ENCODE data around the gene KIF19. TPM values are rescaled to one million over a fixed set of nuclear protein-coding genes. Genes with fewer than 3 reads are reported as not detected.

Gene KIF19
- polyA plus RNA-seq, 1 donor (not counting 4 experiments of a cell fraction or from before 2014, with no cell fraction given), result not detected

- DNase-seq (ENCODE audit: low read depth, low spot score) (no peak), FAIRE-seq (no peak)
- Histone ChIP-seq H3K4me3 (ENCODE audit: control insufficient read depth in 2 of 3, extremely low read depth in 1 of 3, insufficient read depth in 2 of 3, low read depth in 1 of 3, low read length in 3 of 3) (no peak overlapping the region), H4K20me1 (ENCODE audit: control insufficient read depth, extremely low read depth, insufficient read depth, low read length) (no peaks in the 10 kb centered on the region), H3K36me3 (ENCODE audit: control insufficient read depth in 2 of 2, extremely low read depth in 1 of 2, insufficient read depth in 2 of 2, low read length in 2 of 2) (no peaks in the 10 kb centered on the region), H3K9ac (ENCODE audit: control insufficient read depth, extremely low read depth, insufficient read depth, low read length) (no peak overlapping the region), H3K79me2 (ENCODE audit: control insufficient read depth, insufficient read depth, low read length) (no peaks in the 10 kb centered on the region), H3K27me3 (ENCODE audit: control insufficient read depth, extremely low read depth, insufficient read depth, low read length) (no peaks in the 10 kb centered on the region), H3K9me1 (ENCODE audit: control insufficient read depth, extremely low read depth, insufficient read depth, low read length) (no peaks in the 10 kb centered on the region), H3K9me3 (ENCODE audit: control insufficient read depth, low read depth, low read length) (no peaks in the 10 kb centered on the region), H3K4me2 (ENCODE audit: control insufficient read depth, extremely low read depth, insufficient read depth, low read depth, low read length) (peak overlapping the region; percentile 14), H3K4me1 (ENCODE audit: control insufficient read depth, extremely low read depth, insufficient read depth, low read length) (peaks cover 6% of the 10 kb centered on the region), H2AFZ (ENCODE audit: control insufficient read depth, low read length) (no peak overlapping the region), H3K27ac (ENCODE audit: control insufficient read depth, insufficient read depth, low read length) (peak overlapping the region; percentile 19)
- no peak for TF ChIP-seq CTCF (optimal IDR thresholded peaks at IDR 0.05 in 1 of 3, IDR thresholded peaks at IDR 0.05 in 1 of 3, conservative IDR thresholded peaks at IDR 0.05 in 1 of 3; ENCODE audit: extremely low read depth in 1 of 3, insufficient read depth in 2 of 3, low read length in 3 of 3)
- no peak for TF ChIP-seq EZH2 (IDR thresholded peaks at IDR 0.05; ENCODE audit: low read length)
- dilution Hi-C loops (cut with MboI; ENCODE audit: extremely low pct_ligation_motif_present, low sequenced_read_pairs), result no loop called here
Observed at GRCh38 chr17:74283371-74283673, 42.7 kb upstream of the KIF19 start.

- no peak for FAIRE-seq
- no peaks in the 10 kb centered on the region for H3K79me2 ChIP-seq (ENCODE audit: control insufficient read depth, insufficient read depth, low read length)
- no peak for TF ChIP-seq EZH2 (IDR thresholded peaks at IDR 0.05; ENCODE audit: low read length)
Observed at GRCh38 chr17:74287031-74287602, 38.9 kb upstream of the KIF19 start.

GRCh38 chr17:74288785-74289184 is 37.2 kb upstream of the KIF19 start:
- Histone ChIP-seq H3K4me2 (ENCODE audit: control insufficient read depth, extremely low read depth, insufficient read depth, low read depth, low read length) (no peak overlapping the region), H3K9me1 (ENCODE audit: control insufficient read depth, extremely low read depth, insufficient read depth, low read length) (no peaks in the 10 kb centered on the region), H3K9me3 (ENCODE audit: control insufficient read depth, low read depth, low read length) (no peaks in the 10 kb centered on the region), H3K27me3 (ENCODE audit: control insufficient read depth, extremely low read depth, insufficient read depth, low read length) (no peaks in the 10 kb centered on the region), H2AFZ (ENCODE audit: control insufficient read depth, low read length) (no peak overlapping the region), H3K79me2 (ENCODE audit: control insufficient read depth, insufficient read depth, low read length) (no peaks in the 10 kb centered on the region), H3K36me3 (ENCODE audit: control insufficient read depth in 2 of 2, extremely low read depth in 1 of 2, insufficient read depth in 2 of 2, low read length in 2 of 2) (no peaks in the 10 kb centered on the region), H3K4me3 (ENCODE audit: control insufficient read depth in 2 of 3, extremely low read depth in 1 of 3, insufficient read depth in 2 of 3, low read depth in 1 of 3, low read length in 3 of 3) (no peak overlapping the region), H3K27ac (ENCODE audit: control insufficient read depth, insufficient read depth, low read length) (no peak overlapping the region), H4K20me1 (ENCODE audit: control insufficient read depth, extremely low read depth, insufficient read depth, low read length) (no peaks in the 10 kb centered on the region), H3K9ac (ENCODE audit: control insufficient read depth, extremely low read depth, insufficient read depth, low read length) (no peak overlapping the region), H3K4me1 (ENCODE audit: control insufficient read depth, extremely low read depth, insufficient read depth, low read length) (peaks cover 13% of the 10 kb centered on the region)
- DNase-seq (ENCODE audit: low read depth, low spot score), result no peak
- FAIRE-seq, result no peak
- TF ChIP-seq CTCF (optimal IDR thresholded peaks at IDR 0.05 in 1 of 3, IDR thresholded peaks at IDR 0.05 in 1 of 3, conservative IDR thresholded peaks at IDR 0.05 in 1 of 3; ENCODE audit: extremely low read depth in 1 of 3, insufficient read depth in 2 of 3, low read length in 3 of 3) (no peak), EZH2 (IDR thresholded peaks at IDR 0.05; ENCODE audit: low read length) (no peak)
- dilution Hi-C loops (cut with MboI; ENCODE audit: extremely low pct_ligation_motif_present, low sequenced_read_pairs), result no loop called here

More at GRCh38 chr17:74287031-74287602, 38.9 kb upstream of the KIF19 start:
- H3K4me3 ChIP-seq (ENCODE audit: control insufficient read depth in 2 of 3, extremely low read depth in 1 of 3, insufficient read depth in 2 of 3, low read depth in 1 of 3, low read length in 3 of 3), result no peak overlapping the region
- H4K20me1 ChIP-seq (ENCODE audit: control insufficient read depth, extremely low read depth, insufficient read depth, low read length), result no peaks in the 10 kb centered on the region
- no peak overlapping the region for H3K27ac ChIP-seq (ENCODE audit: control insufficient read depth, insufficient read depth, low read length)
- dilution Hi-C loops (cut with MboI; ENCODE audit: extremely low pct_ligation_motif_present, low sequenced_read_pairs), result no loop called here
- no peaks in the 10 kb centered on the region for H3K36me3 ChIP-seq (ENCODE audit: control insufficient read depth in 2 of 2, extremely low read depth in 1 of 2, insufficient read depth in 2 of 2, low read length in 2 of 2)
- no peak overlapping the region for H2AFZ ChIP-seq (ENCODE audit: control insufficient read depth, low read length)
- H3K4me1 ChIP-seq (ENCODE audit: control insufficient read depth, extremely low read depth, insufficient read depth, low read length), result peaks cover 18% of the 10 kb centered on the region
- no peaks in the 10 kb centered on the region for H3K27me3 ChIP-seq (ENCODE audit: control insufficient read depth, extremely low read depth, insufficient read depth, low read length)
- no peak overlapping the region for H3K4me2 ChIP-seq (ENCODE audit: control insufficient read depth, extremely low read depth, insufficient read depth, low read depth, low read length)
- no peaks in the 10 kb centered on the region for H3K9me3 ChIP-seq (ENCODE audit: control insufficient read depth, low read depth, low read length)
- H3K9ac ChIP-seq (ENCODE audit: control insufficient read depth, extremely low read depth, insufficient read depth, low read length), result no peak overlapping the region
- no peak for DNase-seq (ENCODE audit: low read depth, low spot score)
- no peaks in the 10 kb centered on the region for H3K9me1 ChIP-seq (ENCODE audit: control insufficient read depth, extremely low read depth, insufficient read depth, low read length)
